Medulla oblongata (tissue), 1 donor: Measurements from ENCODE around the gene UBD.

Source experiments
- DNase-seq: peaks from one replicate; pipeline ENCODE4 v3.0.0-alpha.2; 2015; ENCODE audit errors: extremely low spot score

Gene UBD

DNA sequence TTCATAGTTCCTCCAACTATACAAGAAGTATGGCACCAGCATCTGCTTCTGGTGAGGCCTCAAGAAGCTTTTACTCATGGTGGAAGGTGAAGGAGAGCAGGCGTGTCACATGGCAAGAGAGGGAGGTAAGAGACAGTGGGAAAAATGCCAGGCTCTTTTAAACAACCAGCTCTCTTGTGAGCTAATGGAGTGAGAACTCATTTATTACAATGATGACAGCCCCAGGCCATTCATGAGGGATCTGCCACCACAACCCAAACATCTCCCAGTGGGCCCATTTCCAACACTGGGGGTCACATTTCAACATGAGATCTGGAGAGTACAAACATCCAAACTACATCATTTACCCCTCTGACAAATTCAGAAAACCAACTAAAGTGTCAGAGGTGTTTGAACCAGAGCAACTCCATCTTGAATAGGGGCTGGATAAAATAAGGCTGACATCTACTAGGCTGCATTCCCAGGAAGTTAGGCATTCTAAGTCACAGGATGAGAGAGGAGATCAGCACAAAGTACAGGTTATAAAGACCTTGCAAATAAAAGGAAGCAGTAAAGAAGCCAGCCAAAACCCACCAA, 2.2 kb upstream of the UBD start:
- DNase-seq: no peak

GRCh38 chr6:29561091-29561490, 1.6 kb upstream of the UBD start:
- DNase-seq: no peak

DNA sequence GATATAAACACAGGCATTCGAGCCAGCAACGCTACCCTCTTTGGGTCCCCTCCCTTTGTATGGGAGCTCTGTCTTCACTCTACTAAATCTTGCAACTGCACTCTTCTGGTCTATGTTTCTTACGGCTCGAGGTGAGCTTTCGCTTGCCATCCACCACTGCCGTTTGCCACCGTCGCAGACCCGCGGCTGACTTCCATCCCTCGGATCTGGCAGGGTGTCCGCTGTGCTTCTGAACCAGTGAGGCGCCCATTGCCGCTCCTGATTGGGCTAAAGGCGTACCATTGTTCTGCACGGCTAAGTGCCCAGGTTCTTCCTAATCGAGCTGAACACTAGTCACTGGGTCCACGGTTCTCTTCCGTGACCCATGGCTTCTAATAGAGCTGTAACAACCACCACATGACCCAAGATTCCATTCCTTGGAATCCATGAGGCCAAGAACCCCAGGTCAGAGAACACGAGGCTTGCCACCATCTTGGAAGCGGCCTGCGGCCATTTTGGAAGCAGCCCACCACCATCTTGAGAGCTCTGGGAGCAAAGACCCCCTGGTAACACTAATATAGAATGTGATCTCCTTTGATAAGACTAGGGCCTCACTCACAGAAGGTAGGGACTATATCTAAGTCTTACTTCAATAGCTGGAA, 973 bp downstream of the UBD start:
- no peak for DNase-seq

GRCh38 chr6:29557320-29557719, 2.2 kb downstream of the UBD start:
- DNase-seq: no peak

GRCh38 chr6:29554764-29555163, 4.8 kb downstream of the UBD start:
- no peak for DNase-seq

DNA sequence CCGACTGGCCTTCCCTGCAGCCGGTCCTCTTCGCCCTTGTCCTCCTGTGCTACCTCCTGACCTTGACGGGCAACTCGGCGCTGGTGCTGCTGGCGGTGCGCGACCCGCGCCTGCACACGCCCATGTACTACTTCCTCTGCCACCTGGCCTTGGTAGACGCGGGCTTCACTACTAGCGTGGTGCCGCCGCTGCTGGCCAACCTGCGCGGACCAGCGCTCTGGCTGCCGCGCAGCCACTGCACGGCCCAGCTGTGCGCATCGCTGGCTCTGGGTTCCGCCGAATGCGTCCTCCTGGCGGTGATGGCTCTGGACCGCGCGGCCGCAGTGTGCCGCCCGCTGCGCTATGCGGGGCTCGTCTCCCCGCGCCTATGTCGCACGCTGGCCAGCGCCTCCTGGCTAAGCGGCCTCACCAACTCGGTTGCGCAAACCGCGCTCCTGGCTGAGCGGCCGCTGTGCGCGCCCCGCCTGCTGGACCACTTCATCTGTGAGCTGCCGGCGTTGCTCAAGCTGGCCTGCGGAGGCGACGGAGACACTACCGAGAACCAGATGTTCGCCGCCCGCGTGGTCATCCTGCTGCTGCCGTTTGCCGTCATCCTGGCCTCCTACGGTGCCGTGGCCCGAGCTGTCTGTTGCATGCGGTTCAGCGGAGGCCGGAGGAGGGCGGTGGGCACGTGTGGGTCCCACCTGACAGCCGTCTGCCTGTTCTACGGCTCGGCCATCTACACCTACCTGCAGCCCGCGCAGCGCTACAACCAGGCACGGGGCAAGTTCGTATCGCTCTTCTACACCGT, 6.1 kb downstream of the UBD start:
- no peak for DNase-seq

- DNase-seq: peak; percentile 60
Observed at GRCh38 chr6:29552512-29553051, 7.0 kb downstream of the UBD start.

DNA sequence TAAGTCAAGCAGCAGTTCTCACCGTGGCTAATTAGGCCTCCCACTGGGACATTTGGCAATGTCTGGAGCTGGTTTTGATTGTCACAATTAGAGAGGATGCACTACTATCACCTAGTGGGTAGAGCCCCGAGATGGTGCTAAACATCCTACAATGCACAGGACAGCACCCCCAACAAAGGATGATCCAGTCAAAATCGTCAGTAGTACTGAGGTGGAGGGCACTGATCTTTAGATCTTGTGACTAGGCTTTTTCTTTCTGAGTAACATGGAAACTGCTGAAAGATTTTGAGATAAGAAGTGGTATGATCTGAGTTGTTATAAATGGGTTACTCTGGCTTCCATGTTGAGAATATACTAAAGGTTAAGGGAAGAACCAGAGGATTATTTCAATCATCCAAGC, 12.0 kb downstream of the UBD start:
- no peak for DNase-seq

GRCh38 chr6:29537714-29538403, 21.7 kb downstream of the UBD start:
- no peak for DNase-seq

DNA sequence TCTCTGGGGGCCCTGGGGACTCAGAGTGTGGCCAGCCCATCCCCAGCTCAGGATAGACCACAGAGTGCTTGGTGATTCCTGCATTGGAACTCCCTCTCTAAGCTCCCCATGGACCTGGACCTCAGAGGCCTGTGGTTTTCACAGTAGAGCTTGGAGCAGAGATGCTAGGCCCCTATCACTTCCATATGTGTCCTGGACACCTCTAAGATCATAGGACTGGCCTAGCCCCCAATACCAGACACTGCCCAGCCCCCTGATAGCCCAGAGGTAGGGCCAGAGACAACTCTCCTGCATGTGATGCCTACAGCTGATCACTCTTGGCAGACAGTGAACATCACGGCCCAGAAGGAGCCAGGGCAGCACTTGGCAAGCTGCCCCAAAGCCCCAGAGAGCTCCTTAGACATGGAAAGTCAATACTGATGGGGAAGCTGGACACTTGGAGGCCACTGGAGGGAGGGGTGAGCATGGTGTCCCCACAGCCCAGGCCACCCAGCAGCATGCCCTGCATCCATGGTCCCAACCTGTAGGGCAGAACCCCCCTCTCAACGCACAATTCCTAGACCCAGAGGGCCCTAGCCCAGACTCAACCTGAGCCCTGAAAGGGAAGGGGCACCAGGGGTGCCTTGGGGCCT, 27.1 kb downstream of the UBD start:
- DNase-seq: no peak

GRCh38 chr6:29531668-29532067, 27.9 kb downstream of the UBD start:
- DNase-seq: no peak

DNA sequence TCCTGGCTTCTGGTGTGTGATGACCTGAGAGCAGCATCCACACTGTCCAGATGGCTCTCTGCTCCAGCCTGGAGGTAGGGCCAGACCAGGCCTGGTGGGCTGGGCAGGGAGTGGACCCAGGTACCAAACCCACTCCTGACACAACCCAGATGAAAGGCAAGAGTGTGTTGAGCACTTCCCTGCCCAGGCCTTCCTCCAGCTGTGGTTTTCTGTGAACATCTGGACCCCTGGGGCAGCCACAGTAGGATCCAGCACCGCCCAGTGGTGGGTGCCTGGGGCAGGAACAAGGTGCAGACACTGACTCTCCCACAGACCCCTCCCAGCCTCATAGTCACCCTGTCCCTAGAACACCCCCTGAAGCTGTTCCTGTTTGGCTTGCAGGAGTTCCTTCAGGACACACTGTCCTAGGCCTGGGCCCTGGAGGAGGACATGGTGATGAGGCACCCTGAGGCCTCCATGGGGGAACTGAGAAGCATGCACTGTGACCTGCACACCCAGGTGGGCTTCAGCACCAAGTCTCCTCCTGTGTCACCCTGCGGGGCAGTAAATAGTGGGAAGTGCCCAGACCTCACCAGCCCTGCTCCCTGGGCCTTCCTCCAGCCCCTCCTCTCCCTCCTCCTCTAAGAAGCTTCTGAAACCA, 28.7 kb downstream of the UBD start:
- DNase-seq: no peak

- DNase-seq: no peak
Observed at GRCh38 chr6:29529956-29530355, 29.6 kb downstream of the UBD start.

- no peak for DNase-seq
Observed at GRCh38 chr6:29528988-29529560, 30.5 kb downstream of the UBD start.

- no peak for DNase-seq
Observed at GRCh38 chr6:29528300-29528931, 31.1 kb downstream of the UBD start.

DNA sequence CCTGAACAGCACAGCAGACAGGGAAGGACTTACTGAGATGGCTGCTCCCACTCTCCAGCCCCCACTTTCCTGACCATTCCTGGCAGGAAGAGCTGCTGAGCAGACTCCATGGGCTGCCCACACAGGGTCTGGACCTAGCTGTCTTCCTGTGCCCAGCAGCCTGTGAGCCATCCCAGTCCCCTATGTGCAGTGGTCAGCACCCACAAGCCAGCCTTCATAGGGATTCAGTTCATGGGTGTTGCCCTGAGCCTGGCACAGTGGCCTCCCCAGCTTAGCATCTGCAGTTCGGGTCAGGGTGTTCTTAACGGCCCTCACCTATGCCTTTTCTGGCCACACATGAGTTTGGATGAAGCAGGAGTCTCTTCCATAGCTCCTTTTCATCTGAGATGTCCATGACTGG, 32.0 kb downstream of the UBD start:
- DNase-seq: no peak

GRCh38 chr6:29527126-29527525, 32.4 kb downstream of the UBD start:
- DNase-seq: no peak

GRCh38 chr6:29525311-29525639, 34.3 kb downstream of the UBD start:
- DNase-seq: no peak

DNA sequence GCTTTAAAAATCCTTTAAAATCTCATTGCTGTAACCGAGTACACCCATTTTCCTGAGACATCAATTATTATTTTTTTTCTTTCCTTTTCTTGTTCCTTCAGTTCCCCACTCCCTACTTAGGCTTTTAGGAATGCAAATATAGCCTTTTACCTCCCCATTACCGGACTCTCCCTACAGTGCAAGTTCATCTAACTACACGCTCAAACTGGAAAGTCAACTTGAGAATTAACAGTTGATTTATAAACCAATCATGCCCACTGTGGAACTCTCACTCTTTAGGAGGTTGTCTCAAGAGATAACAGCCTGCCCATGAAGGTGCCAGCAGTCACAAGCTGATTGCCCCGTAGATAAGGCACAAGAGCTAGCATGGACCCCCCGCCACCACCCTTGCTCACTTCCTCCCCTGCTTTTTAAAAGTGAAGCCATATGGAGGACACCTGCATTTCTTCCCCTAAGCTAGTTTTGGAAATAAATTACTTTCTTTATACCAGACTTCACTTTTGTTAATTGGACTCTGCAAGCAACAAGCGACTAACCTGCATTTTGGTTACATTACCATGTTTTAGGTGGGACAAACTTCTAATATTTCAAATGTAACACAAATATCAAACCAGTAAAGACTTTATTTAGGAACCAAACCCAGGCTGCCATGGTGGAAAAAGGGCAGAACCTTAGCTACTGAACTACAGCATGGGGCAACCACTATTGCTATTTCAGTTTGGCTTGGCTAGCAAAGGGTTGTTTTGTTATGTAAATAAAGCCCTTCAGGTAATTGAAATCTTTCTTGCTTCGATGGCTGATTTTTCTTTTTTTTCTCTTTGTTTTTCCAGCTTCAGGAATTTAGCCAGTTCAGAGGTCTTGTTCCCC, 34.9 kb downstream of the UBD start:
- no peak for DNase-seq

DNA sequence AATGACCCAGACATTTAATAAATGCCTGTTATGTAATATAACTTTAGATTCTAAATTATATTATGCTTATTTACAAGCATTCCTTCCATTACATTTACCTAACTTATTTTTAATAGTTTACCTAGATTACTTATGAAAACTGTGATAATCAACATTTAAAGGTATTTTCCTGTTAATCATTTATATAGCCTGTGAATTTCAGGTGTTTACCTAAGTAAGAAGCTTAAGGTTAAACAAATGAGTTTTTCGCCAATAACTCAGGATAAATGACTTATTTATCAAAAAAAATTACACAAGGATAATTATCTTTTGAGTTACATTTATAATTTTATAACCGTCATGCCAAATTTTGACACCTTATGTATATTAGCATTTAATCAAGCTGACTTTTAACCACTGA, 35.5 kb downstream of the UBD start:
- no peak for DNase-seq
